SHP77 treated with DMSO at 0.1 percent for 48 hours (cell line): Measurements from ENCODE around the gene TPK1.
"Not testable (repeated sequence)": the region's sequence is repeated elsewhere in the genome, so short reads cannot be mapped to it uniquely, and the experiment has no call there.

Source experiments
- DNase-seq: peaks from one replicate; lab custom pipeline; 2025; lab: John Stamatoyannopoulos, UW

Gene TPK1

GRCh38 chr7:144629598-144629997 is 206.3 kb downstream of the TPK1 start:
- no peak for DNase-seq

GRCh38 chr7:144629011-144629410 is 206.8 kb downstream of the TPK1 start:
- DNase-seq, result no peak

GRCh38 chr7:144628176-144628575 is 207.7 kb downstream of the TPK1 start:
- DNase-seq, result no peak

GRCh38 chr7:144622745-144623144 is 213.1 kb downstream of the TPK1 start:
- no peak for DNase-seq

- no peak for DNase-seq
Observed at GRCh38 chr7:144606261-144606660, 229.6 kb downstream of the TPK1 start.

- DNase-seq, result no peak
Observed at GRCh38 chr7:144596953-144597352, 238.9 kb downstream of the TPK1 start.

- no peak for DNase-seq
Observed at GRCh38 chr7:144594580-144594979, 241.3 kb downstream of the TPK1 start.

- DNase-seq, result no peak
Observed at GRCh38 chr7:144588559-144589051, 247.2 kb downstream of the TPK1 start.

GRCh38 chr7:144587701-144588100 is 248.2 kb downstream of the TPK1 start:
- no peak for DNase-seq

GRCh38 chr7:144584726-144585125 is 251.1 kb downstream of the TPK1 start:
- no peak for DNase-seq

- no peak for DNase-seq
Observed at GRCh38 chr7:144579687-144580086, 256.2 kb downstream of the TPK1 start.

GRCh38 chr7:144575456-144575855 is 260.4 kb downstream of the TPK1 start:
- DNase-seq, result no peak

GRCh38 chr7:144574753-144575152 is 261.1 kb downstream of the TPK1 start:
- DNase-seq, result not testable (repeated sequence)

- no peak for DNase-seq
Observed at GRCh38 chr7:144568233-144568632, 267.6 kb downstream of the TPK1 start.

GRCh38 chr7:144565586-144565985 is 270.3 kb downstream of the TPK1 start:
- DNase-seq, result no peak

GRCh38 chr7:144549861-144550260 is 286.0 kb downstream of the TPK1 start:
- no peak for DNase-seq

- no peak for DNase-seq
Observed at GRCh38 chr7:144548556-144548955, 287.3 kb downstream of the TPK1 start.

- no peak for DNase-seq
Observed at GRCh38 chr7:144547888-144548287, 288.0 kb downstream of the TPK1 start.

GRCh38 chr7:144546782-144547181 is 289.1 kb downstream of the TPK1 start:
- DNase-seq, result no peak

- DNase-seq, result no peak
Observed at GRCh38 chr7:144545330-144545729, 290.5 kb downstream of the TPK1 start.

GRCh38 chr7:144534655-144535395 is 301.0 kb downstream of the TPK1 start:
- DNase-seq, result no peak

GRCh38 chr7:144534196-144534595 is 301.7 kb downstream of the TPK1 start:
- DNase-seq, result no peak

- DNase-seq, result no peak
Observed at GRCh38 chr7:144531181-144531580, 304.7 kb downstream of the TPK1 start.

GRCh38 chr7:144529269-144529926 is 306.5 kb downstream of the TPK1 start:
- no peak for DNase-seq
